ENCODE measurements around the gene SHC2. TPM values are rescaled to one million over a fixed set of nuclear protein-coding genes. Genes with fewer than 3 reads are reported as not detected.

The SHC2 gene
- total RNA-seq, 2 donors from 2014 or later = 2.7 to 9.5 TPM

GRCh38 chr19:378706-379105, 82.1 kb downstream of the SHC2 start:
- Histone ChIP-seq H3K36me3 (no peaks in the 10 kb centered on the region), H3K27ac (no peak overlapping the region), H3K27me3 (peaks cover 3% of the 10 kb centered on the region), H3K4me3 (no peak overlapping the region), H3K9ac (ENCODE audit: low read depth in 2 of 2, low read length in 2 of 2) (no peak overlapping the region), H3K4me1 (no peaks in the 10 kb centered on the region), H3K9me3 (no peaks in the 10 kb centered on the region)
- intact Hi-C loops (cut with DNase I) = no loop called here
- no peak for TF ChIP-seq CTCF (IDR thresholded peaks at IDR 0.05)
- DNase-seq = no peak

GRCh38 chr19:377801-378581, 82.8 kb downstream of the SHC2 start:
- intact Hi-C loops (cut with DNase I) = no loop called here
- H3K4me1 ChIP-seq = no peaks in the 10 kb centered on the region
- no peaks in the 10 kb centered on the region for H3K27me3 ChIP-seq
- no peaks in the 10 kb centered on the region for H3K36me3 ChIP-seq
- H3K4me3 ChIP-seq = no peak overlapping the region
- no peak for DNase-seq
- no peaks in the 10 kb centered on the region for H3K9me3 ChIP-seq
- no peak overlapping the region for H3K9ac ChIP-seq (ENCODE audit: low read depth in 2 of 2, low read length in 2 of 2)
- no peak for TF ChIP-seq CTCF (IDR thresholded peaks at IDR 0.05)
- H3K27ac ChIP-seq = no peak overlapping the region

GRCh38 chr19:376111-376470, 84.7 kb downstream of the SHC2 start:
- Histone ChIP-seq H3K27ac (no peak overlapping the region), H3K4me1 (no peaks in the 10 kb centered on the region), H3K9ac (ENCODE audit: low read depth in 2 of 2, low read length in 2 of 2) (no peak overlapping the region), H3K36me3 (no peaks in the 10 kb centered on the region), H3K4me3 (no peak overlapping the region), H3K27me3 (no peaks in the 10 kb centered on the region), H3K9me3 (no peaks in the 10 kb centered on the region)
- no peak for DNase-seq
- no peak for TF ChIP-seq CTCF (IDR thresholded peaks at IDR 0.05)
- intact Hi-C loops (cut with DNase I) = no loop called here

GRCh38 chr19:375395-376110, 85.3 kb downstream of the SHC2 start:
- no peak overlapping the region for H3K4me3 ChIP-seq
- no peak overlapping the region for H3K27ac ChIP-seq
- no peaks in the 10 kb centered on the region for H3K4me1 ChIP-seq
- no peaks in the 10 kb centered on the region for H3K27me3 ChIP-seq
- intact Hi-C loops (cut with DNase I) = no loop called here
- H3K9ac ChIP-seq (ENCODE audit: low read depth in 2 of 2, low read length in 2 of 2) = no peak overlapping the region
- no peaks in the 10 kb centered on the region for H3K36me3 ChIP-seq
- TF ChIP-seq CTCF (IDR thresholded peaks at IDR 0.05) = no peak
- DNase-seq = no peak
- no peaks in the 10 kb centered on the region for H3K9me3 ChIP-seq

GRCh38 chr19:374886-375235, 86.0 kb downstream of the SHC2 start:
- H3K36me3 ChIP-seq = no peaks in the 10 kb centered on the region
- no peak overlapping the region for H3K27ac ChIP-seq
- no peaks in the 10 kb centered on the region for H3K9me3 ChIP-seq
- H3K9ac ChIP-seq (ENCODE audit: low read depth in 2 of 2, low read length in 2 of 2) = no peak overlapping the region
- H3K27me3 ChIP-seq = no peaks in the 10 kb centered on the region
- no peak overlapping the region for H3K4me3 ChIP-seq
- no peaks in the 10 kb centered on the region for H3K4me1 ChIP-seq
- no peak for TF ChIP-seq CTCF (IDR thresholded peaks at IDR 0.05)
- DNase-seq = no peak
- intact Hi-C loops (cut with DNase I) = no loop called here
